Liver (tissue), 9 donors: ENCODE results near the gene LGI1. TPM values are rescaled to one million over a fixed set of nuclear protein-coding genes. Genes with fewer than 3 reads are reported as not detected.

Experiments
- DNase-seq: peaks from one replicate; pipeline ENCODE4 v3.0.0-alpha.2; 2017; ENCODE audit warnings: low spot score
- H3K27ac ChIP-seq, 2 donors: one replicate each; pipeline ENCODE4 v1.7.0; 2013; ENCODE audit warnings: inconsistent platforms in 2 of 2, low read length in 2 of 2, control low read depth in 1 of 2, low read depth in 1 of 2, mild to moderate bottlenecking in 1 of 2
- H3K27me3 ChIP-seq, 4 donors: one replicate each; pipeline versions ENCODE4 v1.6.1 to v1.7.0; 2013; ENCODE audit warnings: low read length in 3 of 4, inconsistent platforms in 1 of 4, mild to moderate bottlenecking in 1 of 4, moderate library complexity in 1 of 4; ENCODE audit not compliant: control insufficient read depth in 4 of 4, insufficient read depth in 4 of 4
- H3K36me3 ChIP-seq, 4 donors: one replicate each; pipeline versions ENCODE4 v1.6.1 to v1.7.0; 2013; ENCODE audit warnings: low read length in 3 of 4, mild to moderate bottlenecking in 3 of 4, low read depth in 1 of 4, moderate library complexity in 1 of 4; ENCODE audit not compliant: control insufficient read depth in 4 of 4, insufficient read depth in 3 of 4
- H3K4me1 ChIP-seq, 4 donors: one replicate each; pipeline versions ENCODE4 v1.6.1 to v1.7.0; 2013; ENCODE audit warnings: low read length in 3 of 4, mild to moderate bottlenecking in 3 of 4, moderate library complexity in 1 of 4; ENCODE audit not compliant: control insufficient read depth in 4 of 4, insufficient read depth in 4 of 4
- H3K4me3 ChIP-seq, 3 donors: one replicate each; pipeline versions ENCODE4 v1.6.1 to v1.7.0; 2013; ENCODE audit warnings: low read length in 3 of 3, control low read depth in 1 of 3, low read depth in 1 of 3, mild to moderate bottlenecking in 1 of 3
- H3K9ac ChIP-seq, 2 donors: one replicate each; pipeline ENCODE4 v1.7.0; 2013; ENCODE audit warnings: low read length in 2 of 2, mild to moderate bottlenecking in 2 of 2, moderate library complexity in 2 of 2, control low read depth in 1 of 2, low read depth in 1 of 2
- H3K9me3 ChIP-seq, 4 donors: one replicate each; pipeline versions ENCODE4 v1.6.1 to v1.7.0; 2013; ENCODE audit warnings: low read length in 3 of 4; ENCODE audit not compliant: control insufficient read depth in 4 of 4
- EGR1 ChIP-seq, 2 donors: IDR thresholded peaks; 2 replicates each; pipeline ENCODE4 v1.6.1; 2016 to 2018; ENCODE audit warnings: antibody characterized with exemption in 2 of 2, low read depth in 2 of 2
- FOXA1 ChIP-seq: IDR thresholded peaks from 2 replicates; pipeline ENCODE4 v1.6.1; 2016; ENCODE audit warnings: antibody characterized with exemption
- FOXA2 ChIP-seq: IDR thresholded peaks from 2 replicates; pipeline ENCODE4 v1.6.1; 2016; ENCODE audit warnings: antibody characterized with exemption
- GABPA ChIP-seq, 2 donors: IDR thresholded peaks in 1 of 2; conservative IDR thresholded peaks in 1 of 2; 2 replicates each; pipeline ENCODE4 v1.6.1; 2016; ENCODE audit warnings: antibody characterized with exemption in 2 of 2, mild to moderate bottlenecking in 1 of 2, moderate library complexity in 1 of 2
- HNF4A ChIP-seq, 2 donors: conservative IDR thresholded peaks; 2 replicates each; pipeline ENCODE4 v1.6.1; 2016; ENCODE audit warnings: antibody characterized with exemption in 2 of 2, mild to moderate bottlenecking in 2 of 2
- HNF4G ChIP-seq: IDR thresholded peaks from 2 replicates; pipeline ENCODE4 v1.6.1; 2016; ENCODE audit warnings: antibody characterized with exemption
- JUND ChIP-seq, 2 donors: IDR thresholded peaks; 2 replicates each; pipeline ENCODE4 v1.6.1; 2016; ENCODE audit warnings: antibody characterized with exemption in 2 of 2
- NR2F2 ChIP-seq: IDR thresholded peaks from 2 replicates; pipeline ENCODE4 v1.6.1; 2016; ENCODE audit warnings: antibody characterized with exemption
- RAD21 ChIP-seq, 2 donors: IDR thresholded peaks; 2 replicates each; pipeline ENCODE4 v1.6.1; 2016; ENCODE audit warnings: antibody characterized with exemption in 2 of 2, mild to moderate bottlenecking in 2 of 2
- RXRA ChIP-seq, 2 donors: IDR thresholded peaks; 2 replicates each; pipeline ENCODE4 v1.6.1; 2017 to 2018; ENCODE audit warnings: antibody characterized with exemption in 2 of 2, mild to moderate bottlenecking in 1 of 2
- SP1 ChIP-seq: IDR thresholded peaks from 2 replicates; pipeline ENCODE4 v1.6.1; 2018; ENCODE audit warnings: antibody characterized with exemption, mild to moderate bottlenecking
- TAF1 ChIP-seq: conservative IDR thresholded peaks from 2 replicates; pipeline ENCODE4 v1.6.1; 2016; ENCODE audit warnings: antibody characterized with exemption, mild to moderate bottlenecking
- YY1 ChIP-seq: IDR thresholded peaks from 2 replicates; pipeline ENCODE4 v1.6.1; 2016; ENCODE audit warnings: antibody characterized with exemption, mild to moderate bottlenecking
- WGBS: extraction: QIAGEN DNeasy Blood & Tissue Kit; methylation state at CpG from one replicate; pipeline ENCODE4 v1.1.7; 2013; 5-methylcytosine and 5-hydroxymethylcytosine counted together
- polyA plus RNA-seq, 2 donors: library from polyadenylated mRNA; stranded (reverse) in 1 of 2; unstranded in 1 of 2; fragments of 200-250 nt in 1 of 2; fragments of >200 nt in 1 of 2; fragmentation: Nextera tagmentation in 1 of 2; extraction: Ambion mirVana in 1 of 2; gene quantifications; one replicate each; pipeline versions ENCODE4 v1.2.1 to v1.2.3, GENCODE V29; 2013 to 2015
- total RNA-seq, 2 donors: library from RNA; depleted of rRNA; stranded (reverse); fragments of >200 nt; gene quantifications; one replicate each; pipeline ENCODE4 v1.2.3, GENCODE V29; 2014
- TF ChIP-seq, protein P1 (sequence below): IDR thresholded peaks from 2 replicates; pipeline ENCODE4 v1.6.1; 2016; ENCODE audit warnings: antibody characterized with exemption
- TF ChIP-seq, protein P2 (sequence below): IDR thresholded peaks from 2 replicates; pipeline ENCODE4 v1.6.1; 2016; ENCODE audit warnings: antibody characterized with exemption
- TF ChIP-seq, protein P3 (sequence below): fragments of 150-350 bp; IDR thresholded peaks from 2 replicates; pipeline ENCODE4 v1.5.1; 2017; ENCODE audit warnings: improper control_type of control experiment, low read depth, low read length; ENCODE audit not compliant: missing input control
- TF ChIP-seq, protein P4 (sequence below): IDR thresholded peaks from 2 replicates; pipeline ENCODE4 v1.6.1; 2016; ENCODE audit warnings: antibody characterized with exemption
- TF ChIP-seq, protein P5 (sequence below): IDR thresholded peaks from 2 replicates; pipeline ENCODE4 v1.6.1; 2016; ENCODE audit warnings: antibody characterized with exemption, mild to moderate bottlenecking
- donor health status: healthy.
- donor health status: healthy.
- donor health status: healthy.
- donor health status: healthy.
- donor health status: healthy.

Gene LGI1
- total and polyA plus RNA-seq, 4 donors = 0.28 to 1.2 (median 1.1) TPM; not detected in 1

DNA sequence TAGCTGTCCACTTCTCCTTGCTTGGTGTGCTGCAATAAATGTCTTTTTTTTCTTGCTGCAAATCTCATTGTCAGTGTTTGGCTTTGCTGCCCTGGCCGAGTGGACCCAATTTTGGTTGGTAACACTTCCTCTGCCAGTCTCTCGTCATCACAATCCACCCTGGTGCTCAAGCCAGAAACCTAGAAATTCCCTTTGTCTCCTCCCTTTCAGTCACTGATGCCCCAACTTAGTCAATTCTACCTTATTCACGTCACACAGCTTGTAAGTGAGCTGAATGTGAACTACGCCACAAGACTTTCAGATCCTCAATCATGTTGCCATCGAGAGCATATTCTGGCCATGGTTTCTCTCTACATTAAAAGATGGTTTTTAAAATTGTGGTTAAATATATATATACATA is 42.4 kb upstream of the LGI1 start:
- TF ChIP-seq YY1 = no peak
- no peak for TF ChIP-seq GABPA (IDR thresholded peaks at IDR 0.05 in 1 of 2, conservative IDR thresholded peaks at IDR 0.05 in 1 of 2)
- no peak for TF ChIP-seq EGR1 (IDR thresholded peaks at IDR 0.05; ENCODE audit: low read depth in 2 of 2)
- TF ChIP-seq HNF4G = no peak
- H3K27me3 ChIP-seq = no peaks in the 10 kb centered on the region
- 89% methylated on average over 5 of the region's 5 CpGs for WGBS

DNA sequence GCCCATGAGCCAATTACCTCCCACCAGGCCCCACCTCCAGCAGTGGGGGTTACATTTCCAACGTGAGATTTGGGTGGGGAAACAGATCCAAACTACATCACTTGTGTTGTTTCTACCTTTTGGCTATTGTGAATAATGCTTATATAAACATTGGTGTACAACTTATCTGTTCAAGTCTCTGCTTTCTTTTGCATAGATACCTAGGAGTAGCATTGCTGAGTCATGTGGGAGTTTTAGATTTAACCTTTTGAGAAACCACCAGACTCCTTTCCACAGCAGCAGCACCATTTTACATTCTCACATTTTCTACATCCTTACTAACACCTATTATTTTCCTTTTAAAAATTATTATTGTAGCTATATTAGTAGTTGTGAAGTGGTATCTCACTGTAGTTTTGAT is 41.0 kb upstream of the LGI1 start:
- Histone ChIP-seq H3K36me3 (no peaks in the 10 kb centered on the region), H3K4me3 (no peak overlapping the region), H3K9ac (no peak overlapping the region), H3K27me3 (no peaks in the 10 kb centered on the region), H3K9me3 (no peaks in the 10 kb centered on the region), H3K4me1 (no peaks in the 10 kb centered on the region), H3K27ac (no peak overlapping the region)
- no peak for DNase-seq
- WGBS = 32% methylated on average over 1 of the region's 1 CpG
- TF ChIP-seq EGR1 (IDR thresholded peaks at IDR 0.05; ENCODE audit: low read depth in 2 of 2) (no peak), YY1 (no peak), GABPA (IDR thresholded peaks at IDR 0.05 in 1 of 2, conservative IDR thresholded peaks at IDR 0.05 in 1 of 2) (no peak), TAF1 (no peak), RXRA (IDR thresholded peaks at IDR 0.05) (no peak), JUND (IDR thresholded peaks at IDR 0.05) (no peak), FOXA1 (no peak), HNF4A (conservative IDR thresholded peaks at IDR 0.05) (no peak), NR2F2 (no peak), FOXA2 (no peak), RAD21 (IDR thresholded peaks at IDR 0.05) (no peak), HNF4G (no peak), SP1 (no peak)
- TF ChIP-seq, protein P1, sequence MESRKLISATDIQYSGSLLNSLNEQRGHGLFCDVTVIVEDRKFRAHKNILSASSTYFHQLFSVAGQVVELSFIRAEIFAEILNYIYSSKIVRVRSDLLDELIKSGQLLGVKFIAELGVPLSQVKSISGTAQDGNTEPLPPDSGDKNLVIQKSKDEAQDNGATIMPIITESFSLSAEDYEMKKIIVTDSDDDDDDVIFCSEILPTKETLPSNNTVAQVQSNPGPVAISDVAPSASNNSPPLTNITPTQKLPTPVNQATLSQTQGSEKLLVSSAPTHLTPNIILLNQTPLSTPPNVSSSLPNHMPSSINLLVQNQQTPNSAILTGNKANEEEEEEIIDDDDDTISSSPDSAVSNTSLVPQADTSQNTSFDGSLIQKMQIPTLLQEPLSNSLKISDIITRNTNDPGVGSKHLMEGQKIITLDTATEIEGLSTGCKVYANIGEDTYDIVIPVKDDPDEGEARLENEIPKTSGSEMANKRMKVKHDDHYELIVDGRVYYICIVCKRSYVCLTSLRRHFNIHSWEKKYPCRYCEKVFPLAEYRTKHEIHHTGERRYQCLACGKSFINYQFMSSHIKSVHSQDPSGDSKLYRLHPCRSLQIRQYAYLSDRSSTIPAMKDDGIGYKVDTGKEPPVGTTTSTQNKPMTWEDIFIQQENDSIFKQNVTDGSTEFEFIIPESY = no peak
- TF ChIP-seq, protein P2, sequence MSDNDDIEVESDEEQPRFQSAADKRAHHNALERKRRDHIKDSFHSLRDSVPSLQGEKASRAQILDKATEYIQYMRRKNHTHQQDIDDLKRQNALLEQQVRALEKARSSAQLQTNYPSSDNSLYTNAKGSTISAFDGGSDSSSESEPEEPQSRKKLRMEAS = no peak
- TF ChIP-seq, protein P3, sequence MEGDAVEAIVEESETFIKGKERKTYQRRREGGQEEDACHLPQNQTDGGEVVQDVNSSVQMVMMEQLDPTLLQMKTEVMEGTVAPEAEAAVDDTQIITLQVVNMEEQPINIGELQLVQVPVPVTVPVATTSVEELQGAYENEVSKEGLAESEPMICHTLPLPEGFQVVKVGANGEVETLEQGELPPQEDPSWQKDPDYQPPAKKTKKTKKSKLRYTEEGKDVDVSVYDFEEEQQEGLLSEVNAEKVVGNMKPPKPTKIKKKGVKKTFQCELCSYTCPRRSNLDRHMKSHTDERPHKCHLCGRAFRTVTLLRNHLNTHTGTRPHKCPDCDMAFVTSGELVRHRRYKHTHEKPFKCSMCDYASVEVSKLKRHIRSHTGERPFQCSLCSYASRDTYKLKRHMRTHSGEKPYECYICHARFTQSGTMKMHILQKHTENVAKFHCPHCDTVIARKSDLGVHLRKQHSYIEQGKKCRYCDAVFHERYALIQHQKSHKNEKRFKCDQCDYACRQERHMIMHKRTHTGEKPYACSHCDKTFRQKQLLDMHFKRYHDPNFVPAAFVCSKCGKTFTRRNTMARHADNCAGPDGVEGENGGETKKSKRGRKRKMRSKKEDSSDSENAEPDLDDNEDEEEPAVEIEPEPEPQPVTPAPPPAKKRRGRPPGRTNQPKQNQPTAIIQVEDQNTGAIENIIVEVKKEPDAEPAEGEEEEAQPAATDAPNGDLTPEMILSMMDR = no peak
- TF ChIP-seq, protein P4, sequence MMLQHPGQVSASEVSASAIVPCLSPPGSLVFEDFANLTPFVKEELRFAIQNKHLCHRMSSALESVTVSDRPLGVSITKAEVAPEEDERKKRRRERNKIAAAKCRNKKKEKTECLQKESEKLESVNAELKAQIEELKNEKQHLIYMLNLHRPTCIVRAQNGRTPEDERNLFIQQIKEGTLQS = no peak
- TF ChIP-seq, protein P5, sequence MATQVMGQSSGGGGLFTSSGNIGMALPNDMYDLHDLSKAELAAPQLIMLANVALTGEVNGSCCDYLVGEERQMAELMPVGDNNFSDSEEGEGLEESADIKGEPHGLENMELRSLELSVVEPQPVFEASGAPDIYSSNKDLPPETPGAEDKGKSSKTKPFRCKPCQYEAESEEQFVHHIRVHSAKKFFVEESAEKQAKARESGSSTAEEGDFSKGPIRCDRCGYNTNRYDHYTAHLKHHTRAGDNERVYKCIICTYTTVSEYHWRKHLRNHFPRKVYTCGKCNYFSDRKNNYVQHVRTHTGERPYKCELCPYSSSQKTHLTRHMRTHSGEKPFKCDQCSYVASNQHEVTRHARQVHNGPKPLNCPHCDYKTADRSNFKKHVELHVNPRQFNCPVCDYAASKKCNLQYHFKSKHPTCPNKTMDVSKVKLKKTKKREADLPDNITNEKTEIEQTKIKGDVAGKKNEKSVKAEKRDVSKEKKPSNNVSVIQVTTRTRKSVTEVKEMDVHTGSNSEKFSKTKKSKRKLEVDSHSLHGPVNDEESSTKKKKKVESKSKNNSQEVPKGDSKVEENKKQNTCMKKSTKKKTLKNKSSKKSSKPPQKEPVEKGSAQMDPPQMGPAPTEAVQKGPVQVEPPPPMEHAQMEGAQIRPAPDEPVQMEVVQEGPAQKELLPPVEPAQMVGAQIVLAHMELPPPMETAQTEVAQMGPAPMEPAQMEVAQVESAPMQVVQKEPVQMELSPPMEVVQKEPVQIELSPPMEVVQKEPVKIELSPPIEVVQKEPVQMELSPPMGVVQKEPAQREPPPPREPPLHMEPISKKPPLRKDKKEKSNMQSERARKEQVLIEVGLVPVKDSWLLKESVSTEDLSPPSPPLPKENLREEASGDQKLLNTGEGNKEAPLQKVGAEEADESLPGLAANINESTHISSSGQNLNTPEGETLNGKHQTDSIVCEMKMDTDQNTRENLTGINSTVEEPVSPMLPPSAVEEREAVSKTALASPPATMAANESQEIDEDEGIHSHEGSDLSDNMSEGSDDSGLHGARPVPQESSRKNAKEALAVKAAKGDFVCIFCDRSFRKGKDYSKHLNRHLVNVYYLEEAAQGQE = no peak

More for the DNA sequence above, 42.4 kb upstream of the LGI1 start:
- Histone ChIP-seq H3K27ac (no peak overlapping the region), H3K4me1 (no peaks in the 10 kb centered on the region), H3K36me3 (no peaks in the 10 kb centered on the region), H3K9me3 (no peaks in the 10 kb centered on the region), H3K9ac (no peak overlapping the region), H3K4me3 (no peak overlapping the region)
- no peak for DNase-seq
